HG03439 (cell line): Measurements from ENCODE around the gene INF2.

Experiments
- ATAC-seq: cut with Tn5 transposase; IDR thresholded peaks from one replicate; pipeline ENCODE4 v1.9.1; 2021; ENCODE audit warnings: mild to moderate bottlenecking, moderate library complexity; ENCODE audit not compliant: unreplicated experiment

Gene INF2

DNA sequence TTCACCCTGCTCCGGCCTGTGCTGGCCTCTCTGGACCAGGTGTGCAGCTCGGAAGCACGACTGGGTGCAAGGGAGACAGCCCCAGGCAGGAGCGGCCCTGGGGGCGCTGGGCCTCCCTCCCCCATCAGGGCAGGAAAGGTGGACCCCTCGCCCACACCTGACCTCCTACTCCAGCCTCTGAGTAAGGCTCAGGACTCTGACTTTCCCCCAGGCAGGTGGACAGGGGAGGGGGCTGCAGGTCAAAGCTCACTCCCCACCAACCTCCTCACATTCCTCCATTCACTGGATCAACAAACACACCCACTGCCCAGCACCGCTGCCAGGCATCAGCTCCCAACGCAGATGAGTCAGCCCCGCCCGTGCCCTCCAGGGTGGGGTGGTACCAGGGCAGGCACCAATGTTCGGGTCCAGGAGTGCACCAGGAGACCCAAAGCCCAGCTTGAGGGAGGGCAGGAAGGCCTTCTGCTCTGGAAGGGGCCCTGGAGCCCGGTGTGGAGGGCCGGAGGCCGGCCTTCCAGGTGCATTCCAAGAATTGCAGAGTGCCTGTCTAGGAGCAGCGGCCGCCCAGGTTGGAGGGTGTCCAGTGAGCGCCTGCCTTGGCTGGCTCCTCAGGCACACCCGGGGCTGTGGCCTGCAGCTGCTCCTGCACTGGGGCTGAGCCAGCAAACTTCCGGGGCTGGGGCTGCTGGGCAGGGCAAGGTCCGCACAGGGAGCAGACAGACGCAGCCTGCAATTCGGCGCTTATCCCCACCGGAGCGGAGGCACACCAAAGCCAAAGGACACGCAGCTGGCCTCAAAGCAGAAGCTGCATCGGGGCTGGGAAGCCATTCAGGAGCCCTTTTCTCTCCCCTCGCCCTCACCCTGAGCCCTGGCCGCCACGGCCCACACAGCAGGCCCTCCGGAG is 1.6 kb upstream of the INF2 start:
- ATAC-seq: no peak

DNA sequence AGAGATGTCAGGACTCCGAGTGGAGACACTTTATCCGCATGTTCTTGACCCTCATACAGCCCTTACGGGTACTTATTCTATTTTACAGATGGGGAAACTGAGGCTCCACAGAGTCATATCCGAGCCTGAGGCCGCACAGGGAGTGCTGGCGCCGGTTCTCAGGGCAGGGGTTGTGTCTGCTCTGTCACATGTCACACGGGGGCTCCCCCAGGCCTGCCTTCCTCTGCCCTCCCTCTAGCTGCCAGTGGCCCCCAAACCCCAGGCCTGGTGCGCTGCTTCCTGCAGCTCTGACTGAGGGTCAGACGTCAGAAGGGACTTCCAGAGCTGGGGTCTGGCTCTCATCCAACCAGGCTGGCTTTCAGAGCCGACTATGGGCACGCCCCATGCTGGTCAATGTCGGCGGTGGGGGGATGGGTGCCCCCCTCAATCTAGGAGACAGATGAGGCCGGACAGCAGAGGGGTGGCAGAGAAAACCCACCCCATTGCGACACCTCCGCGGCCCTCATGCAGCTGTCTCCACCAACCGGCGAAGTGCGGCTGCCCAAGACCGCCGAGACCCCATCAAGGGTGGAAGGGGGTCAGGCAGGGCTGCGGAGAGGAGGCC is 811 bp upstream of the INF2 start:
- no peak for ATAC-seq

DNA sequence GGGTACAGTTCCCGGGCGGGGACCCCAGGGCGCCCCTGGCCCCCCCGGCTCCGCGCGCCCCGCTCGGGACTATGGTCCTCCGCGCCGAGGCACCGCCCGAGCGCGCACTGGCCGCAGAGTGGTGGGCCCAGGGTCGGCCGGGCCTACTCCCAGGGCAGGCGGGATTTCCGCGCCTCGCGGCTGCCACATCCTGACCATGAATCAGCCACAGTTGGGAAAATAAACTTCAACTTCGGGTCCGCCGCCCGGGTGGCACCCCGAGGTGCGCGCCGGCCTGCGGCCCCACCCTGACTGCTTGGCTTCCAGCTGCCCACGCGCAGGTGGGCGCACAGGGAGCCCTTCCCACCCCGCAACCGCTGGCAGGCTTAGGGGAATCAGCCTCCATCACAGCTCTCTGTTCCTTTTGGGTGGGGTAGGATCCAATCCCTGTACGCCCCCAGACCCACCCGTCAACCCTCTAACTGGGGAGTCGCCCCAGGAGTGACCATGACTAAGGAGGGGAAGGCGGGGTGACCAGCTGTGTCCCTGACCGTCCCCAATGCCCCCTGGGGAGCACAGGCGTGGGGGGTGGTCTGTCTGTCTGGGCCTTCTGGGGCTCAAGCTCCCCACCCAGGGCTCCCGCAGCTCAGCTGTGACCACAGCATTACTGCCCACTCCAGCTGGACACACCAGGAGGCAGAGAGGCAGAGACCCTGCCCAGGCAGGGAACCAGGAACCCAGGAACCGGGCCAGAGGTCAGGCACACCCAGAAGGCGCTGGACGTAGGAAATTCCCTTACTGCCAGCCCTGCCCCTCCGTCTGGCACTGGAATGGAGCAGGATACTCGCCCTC is 678 bp downstream of the INF2 start:
- ATAC-seq: no peak

DNA sequence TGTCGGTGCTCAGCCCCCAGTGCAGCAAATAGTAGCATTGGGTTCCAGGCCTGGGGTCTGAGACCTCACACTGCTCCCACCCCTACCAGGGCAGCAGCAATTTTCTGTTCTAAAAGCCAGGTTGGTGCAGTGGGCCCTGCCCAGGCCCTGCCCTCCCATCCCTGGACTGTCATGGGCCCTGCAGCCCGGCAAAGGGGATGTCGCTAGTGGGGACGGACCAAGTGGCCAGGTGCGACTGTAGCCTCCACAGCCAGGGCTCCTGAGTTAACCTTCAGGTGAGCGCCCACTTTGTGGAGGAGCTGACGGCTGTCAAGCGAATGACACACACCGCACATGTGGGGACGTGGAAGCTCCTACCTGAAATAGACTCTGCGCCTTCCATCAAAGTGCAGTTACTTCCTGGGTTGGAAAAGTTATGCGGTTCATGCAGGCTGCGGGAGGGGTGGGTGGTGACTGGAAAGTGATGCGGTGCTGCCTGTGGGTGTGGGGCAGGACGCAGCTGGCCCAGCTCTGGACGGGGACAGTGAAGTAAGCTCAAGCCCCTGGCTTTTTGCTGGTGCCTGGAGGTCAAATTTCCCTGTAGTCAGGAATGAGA is 1.5 kb downstream of the INF2 start:
- no peak for ATAC-seq

DNA sequence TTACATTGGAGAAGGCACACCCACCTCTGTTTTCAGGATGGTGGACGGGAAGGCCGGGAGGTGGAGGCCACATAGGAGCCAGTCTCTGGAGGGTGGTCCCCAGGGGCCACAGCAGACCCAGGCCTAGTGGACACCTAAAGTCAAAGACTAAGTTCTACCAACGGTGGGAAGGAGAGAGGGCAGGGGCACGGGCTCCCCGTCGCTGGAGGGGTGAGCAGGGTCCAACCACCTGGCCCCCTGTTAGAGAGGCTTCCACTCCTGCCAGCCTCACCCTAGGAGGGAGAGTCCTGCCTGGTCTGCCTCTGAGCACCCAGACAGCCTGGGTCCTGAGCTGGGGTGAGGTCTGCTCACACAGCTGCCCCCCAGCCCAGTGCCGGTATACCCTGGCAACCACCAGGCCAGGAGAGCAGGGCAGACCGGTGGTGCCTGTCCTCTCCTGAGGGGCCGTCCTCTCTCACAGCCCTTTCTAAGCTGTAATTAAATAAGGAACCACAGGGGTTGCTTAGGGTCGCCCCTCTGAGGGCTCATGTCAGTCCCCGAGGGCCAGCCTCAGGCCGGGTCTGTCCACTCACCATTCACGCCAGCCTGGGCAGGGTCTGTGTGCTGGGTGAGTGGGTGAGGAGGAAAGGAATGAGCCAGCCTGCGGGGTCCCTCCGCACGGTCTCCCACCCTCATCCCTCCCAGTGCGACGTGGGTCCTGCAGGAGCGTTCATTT is 2.3 kb downstream of the INF2 start:
- no peak for ATAC-seq

DNA sequence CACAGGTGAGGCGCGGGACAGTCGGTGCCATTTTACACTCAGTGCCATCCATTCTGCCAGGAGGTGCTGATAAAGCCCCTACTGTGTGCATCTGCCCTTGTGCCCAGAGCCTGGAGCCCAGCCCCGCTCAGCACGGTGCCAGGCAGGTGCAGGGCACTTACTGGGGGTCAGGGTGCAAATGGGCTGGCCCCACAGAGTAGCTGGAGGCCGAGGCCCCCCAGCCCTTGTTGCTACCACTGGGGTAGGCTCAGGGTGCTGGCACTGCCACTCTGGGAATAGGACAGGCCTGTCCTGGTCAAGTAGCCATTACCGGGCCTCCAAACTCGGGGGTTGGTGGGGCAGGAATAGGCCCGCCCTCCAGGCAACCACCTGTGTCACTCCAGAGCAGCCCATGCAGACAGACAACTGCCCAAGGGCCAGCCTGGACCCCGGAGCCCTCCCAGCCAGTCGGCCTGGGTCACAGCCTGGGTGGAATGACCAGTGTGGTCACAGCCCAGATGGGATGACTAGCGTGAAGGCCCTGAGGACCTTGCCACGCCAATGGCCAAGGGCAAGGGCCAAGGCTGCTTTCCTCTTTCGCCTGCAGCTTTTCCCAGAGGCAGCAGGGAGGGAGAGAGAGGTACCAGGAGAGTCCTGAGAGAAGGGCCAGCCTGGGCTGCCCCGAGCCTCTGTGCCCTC is 3.0 kb downstream of the INF2 start:
- no peak for ATAC-seq

DNA sequence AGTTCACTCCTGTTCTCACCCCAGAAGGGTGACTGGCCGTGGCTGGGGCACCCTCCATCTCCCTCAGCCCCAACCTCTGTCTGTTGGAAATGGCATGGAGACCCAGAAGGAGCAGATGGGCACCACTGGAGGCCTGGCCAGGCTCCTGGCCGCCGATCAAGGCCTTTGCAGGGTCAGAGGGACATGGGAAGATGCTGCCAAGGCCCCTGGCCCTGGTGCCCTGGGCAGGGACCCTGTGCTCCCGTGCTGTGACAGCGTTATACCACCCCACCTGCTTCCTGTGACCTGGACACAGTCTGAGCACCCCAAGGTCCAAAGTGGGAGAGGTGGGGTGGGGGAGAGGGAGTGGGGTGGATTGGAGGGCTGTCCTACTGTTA is 3.5 kb downstream of the INF2 start:
- no peak for ATAC-seq

DNA sequence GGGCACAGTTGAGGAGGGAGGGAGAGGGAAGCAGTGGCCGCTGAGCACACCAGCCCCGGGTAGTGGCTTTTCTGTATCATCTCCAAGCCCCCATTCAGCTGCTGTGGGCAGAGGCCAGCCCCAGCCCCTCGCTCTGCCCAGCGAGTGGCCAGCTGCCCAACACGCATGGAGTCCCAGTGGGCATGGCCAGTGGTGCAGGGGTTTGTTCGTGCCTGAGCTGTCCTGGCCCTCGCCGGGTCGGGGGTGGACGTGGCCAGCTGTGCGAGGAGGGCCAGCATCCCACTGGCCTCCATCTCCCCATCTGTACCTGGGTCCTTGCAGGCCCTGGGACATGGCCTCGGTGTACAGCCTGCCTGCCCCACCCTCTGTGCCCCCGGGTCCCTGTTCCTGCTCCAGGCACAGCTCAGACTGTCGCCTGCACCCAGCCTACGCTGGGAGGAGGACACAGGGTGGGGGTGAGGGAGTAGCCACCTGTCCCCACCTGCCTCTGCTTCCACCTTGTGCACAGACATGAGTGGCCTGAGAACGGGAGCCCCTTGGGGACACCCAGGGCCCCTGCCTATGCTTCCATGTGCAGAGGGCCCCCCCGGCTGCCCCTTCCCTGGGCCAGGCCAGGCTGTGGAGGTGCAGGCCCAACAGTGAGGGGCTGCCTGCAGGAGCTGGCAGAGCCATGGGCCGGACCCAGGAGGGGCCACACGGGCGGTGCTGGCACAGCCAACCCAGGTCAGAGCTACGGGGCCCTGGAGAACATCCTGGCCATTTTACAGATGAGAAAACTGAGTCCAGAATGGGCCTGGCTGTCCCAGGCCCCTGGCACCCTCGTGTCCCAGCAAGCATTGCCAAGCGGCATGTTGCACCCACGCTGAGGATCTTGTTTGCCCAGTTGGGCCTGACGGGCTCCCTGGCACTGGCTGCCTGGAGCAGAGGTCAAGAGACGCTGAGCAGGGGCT is 4.3 kb downstream of the INF2 start:
- ATAC-seq: no peak

DNA sequence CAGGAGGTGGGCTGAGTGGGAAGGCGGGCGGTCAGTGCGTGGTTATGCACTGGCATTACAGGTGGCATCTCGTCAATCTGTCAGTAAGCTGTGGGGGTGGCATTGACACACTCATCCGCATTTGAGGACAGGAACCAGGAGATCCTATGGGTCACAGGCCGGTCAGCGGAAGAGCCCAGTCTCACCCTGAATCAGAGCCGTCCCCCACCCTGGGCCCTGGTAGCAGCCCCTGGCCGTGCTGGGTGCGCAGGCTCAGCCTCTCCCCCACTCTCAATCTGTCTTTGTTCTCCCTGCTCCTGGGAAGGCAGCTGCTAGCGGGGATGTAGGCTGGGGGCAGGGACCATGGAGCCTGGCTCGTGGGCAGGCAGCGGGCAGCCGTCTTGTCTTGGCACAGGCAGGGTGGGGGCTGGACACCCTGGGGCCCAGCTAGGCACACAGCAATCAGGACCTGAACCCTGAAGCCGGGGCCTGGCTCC is 5.1 kb downstream of the INF2 start:
- no peak for ATAC-seq

DNA sequence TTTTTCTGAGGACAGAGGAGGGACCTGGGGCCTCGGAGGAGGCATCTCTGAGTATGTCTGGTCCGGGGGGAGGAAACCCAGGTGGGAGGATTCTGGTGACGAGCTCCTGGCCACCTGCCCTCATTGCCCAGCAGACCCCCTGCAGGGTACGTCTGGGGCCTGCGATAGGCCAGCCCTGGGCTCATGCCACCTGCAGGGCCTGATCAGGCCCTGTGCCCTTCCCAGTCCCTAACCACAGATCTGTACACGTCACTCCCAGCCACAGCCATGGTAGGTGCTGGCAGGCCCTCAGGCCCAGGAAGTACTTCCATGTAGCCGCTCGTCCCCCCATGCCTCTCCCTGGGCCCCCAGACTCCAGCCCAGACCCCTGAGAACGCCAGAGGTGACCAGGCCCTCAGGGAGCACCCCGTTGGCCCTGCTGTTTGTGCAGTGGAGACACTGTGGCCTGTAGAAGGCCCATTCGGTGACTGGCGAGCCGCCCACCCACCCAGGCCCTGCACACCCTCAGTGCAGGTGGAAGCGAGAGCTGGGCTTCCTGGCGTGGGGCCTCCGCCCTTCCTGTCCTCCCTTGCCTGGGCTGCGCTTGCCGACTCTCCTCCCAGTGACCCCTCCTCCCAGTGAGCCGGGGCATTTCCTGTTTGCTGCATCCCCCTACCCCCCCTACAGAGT is 5.7 kb downstream of the INF2 start:
- ATAC-seq: no peak

DNA sequence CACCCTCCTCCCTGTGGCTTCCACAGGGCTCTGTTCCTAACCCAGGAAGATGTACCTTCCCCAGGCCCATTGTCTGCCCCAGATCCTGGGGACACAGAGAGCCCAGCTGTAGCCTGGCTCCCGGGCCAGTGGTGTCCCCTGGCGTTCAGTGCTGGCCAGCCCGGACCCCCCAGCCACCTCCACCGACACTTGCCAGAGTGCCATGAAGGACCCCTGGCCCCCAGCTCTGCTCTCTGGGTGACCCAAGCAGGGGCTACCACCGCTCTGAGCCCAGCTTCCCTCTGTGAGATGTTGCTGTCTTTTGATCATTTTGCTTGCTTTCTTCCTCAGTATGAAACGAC is 6.2 kb downstream of the INF2 start:
- no peak for ATAC-seq

DNA sequence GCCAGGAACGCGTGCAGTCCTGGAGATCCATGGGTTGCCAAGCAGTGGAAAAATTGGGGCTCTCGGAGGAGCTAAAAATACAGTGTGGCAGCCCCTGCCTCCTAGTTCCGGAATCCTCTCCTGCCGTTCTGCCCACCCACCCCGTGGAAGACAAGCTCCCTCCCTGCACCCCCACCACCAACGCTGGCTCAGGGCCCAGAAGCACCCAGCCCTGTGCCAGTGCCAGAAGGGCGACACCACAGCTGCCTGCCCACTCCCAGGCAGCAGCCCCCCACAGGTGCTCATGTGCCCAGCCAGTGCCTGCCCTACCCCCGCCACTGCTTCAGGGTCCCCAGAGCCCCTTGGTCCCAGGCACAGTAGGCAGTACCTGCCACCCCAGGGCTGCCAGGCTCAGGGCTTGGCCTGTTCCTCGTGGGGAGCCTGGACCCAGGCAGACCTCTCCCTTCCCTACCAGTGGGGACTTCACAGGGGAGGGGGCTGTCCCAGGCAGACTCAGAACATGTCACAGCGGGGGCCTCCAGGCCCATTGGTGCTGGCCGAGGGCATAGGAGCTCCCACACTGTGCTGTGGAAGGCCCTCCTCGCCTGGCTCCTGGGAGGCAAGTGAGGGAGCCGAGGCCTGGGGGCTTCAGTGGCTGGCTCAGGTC is 7.4 kb downstream of the INF2 start:
- no peak for ATAC-seq

DNA sequence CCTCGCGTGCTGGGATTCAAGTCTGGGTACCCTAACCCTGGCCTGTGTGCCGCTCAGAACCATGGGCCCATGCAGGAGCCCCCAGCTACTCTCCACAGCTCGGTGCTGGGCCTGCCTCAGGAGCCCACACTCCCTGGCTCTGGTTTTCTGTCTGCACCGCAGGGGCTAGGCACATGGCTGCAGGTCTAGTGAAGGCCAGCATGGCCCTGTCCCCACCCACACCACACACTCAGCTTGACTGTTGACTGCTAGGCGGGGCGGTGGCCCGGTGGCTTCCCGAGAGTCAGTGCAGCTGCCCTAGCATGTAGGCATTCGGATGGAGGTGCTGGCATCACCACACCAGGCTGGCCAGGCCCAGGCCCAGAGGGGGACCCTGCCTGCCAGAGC is 7.9 kb downstream of the INF2 start:
- no peak for ATAC-seq

DNA sequence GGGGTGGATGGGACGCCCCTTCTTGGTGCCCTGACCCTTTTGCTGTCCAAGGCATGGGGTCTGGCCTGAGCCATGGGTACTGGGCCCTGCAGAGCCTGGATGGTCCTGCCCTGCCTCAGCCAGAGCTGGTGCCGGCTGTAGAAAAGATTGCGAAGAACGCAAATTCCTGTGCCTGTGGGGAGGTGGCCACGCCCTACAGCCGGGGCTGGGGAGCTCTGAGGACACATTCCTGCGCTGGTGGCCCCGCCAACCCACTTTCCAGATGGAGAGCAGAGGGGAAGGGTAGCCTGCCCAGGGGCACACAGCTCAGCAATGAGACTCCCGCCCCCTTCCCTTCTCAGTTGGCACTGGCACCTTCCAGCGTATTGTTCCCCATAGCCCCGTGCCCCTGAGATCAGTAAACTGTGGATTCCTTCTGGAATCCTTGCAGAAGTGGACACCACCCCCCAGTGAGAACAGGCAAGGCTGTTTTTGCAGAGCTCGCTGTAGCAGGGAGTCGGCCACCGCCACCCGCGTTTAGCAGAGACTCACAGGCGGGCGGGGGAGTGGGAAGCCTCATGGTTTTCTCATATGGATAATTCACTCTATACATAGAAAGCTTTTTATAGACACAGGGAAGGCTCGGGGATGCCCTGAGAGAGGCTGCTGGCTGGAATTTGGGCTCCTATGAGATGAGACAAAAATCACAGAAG is 8.6 kb downstream of the INF2 start:
- ATAC-seq: no peak

DNA sequence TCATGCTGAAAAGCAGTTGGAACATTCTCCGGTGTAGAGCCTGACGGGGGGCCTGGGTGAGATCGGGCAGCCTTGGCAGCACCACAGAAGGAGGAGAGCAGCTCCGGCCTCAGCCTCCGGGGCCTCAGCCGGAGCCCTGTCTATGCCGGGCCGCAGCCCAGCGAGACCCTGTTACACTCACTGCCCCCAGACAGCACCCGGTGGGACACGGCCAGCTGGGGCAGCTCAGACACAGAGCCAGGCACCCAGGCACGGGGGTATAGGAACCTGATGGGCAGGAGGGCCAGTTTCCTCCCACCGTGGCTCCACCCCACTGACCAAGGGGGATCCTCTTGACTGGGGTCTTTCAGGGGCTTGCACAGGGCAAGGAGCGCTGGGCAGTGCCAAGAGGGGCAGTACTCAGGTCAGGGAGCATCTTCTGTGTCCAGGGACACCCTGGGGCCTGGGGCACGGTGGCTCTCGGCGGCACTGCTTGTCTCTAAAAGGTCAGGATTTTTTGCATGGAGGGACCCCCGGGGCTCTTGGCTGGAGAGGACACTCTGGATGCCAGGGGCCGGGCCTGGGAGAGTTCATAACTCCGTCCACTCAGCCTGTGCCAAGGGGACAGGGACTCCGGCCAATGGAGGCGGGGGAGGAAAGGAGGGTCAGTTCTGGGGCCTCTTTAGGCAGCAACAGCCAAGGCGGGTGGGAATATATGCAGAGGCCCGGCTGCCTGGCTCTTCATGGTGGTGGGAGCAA is 9.4 kb downstream of the INF2 start:
- ATAC-seq: no peak

DNA sequence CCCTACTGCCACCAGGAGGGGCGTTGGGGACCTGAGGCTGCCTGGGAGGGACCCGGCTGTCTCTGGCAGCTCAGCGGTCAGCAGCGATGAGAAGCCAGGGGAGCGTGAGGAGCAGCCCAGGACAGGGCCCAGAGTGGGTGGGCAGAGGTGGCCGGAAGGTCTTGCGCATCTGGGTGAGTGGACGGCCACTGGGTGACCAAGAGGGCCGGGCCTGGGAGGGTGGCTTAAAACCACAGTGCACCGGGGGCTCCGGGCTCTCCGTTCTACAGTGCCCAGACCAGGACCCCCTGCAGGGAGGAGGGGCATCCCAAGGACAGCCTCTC is 10.0 kb downstream of the INF2 start:
- ATAC-seq: no peak

DNA sequence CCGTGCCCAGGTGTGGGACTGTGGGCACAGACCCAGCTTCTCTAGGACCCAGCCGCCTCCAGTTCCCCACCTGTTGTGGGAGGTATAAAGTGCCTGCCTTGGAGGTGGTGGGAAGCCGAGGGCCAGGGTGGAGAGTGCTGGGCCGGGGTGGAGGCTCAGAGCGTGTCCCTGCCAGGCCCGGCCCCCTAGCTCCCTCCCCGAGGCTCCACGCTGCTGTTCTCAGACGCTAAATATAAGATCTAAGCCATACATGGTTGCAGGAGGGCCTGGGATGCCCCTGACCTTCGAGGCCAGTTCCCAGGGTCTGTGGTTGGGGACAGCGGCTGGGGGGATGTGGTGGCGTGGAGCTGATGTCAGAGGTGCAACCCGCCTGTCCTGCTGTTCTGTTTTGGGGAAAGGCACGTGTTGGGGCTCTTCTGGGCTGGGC is 10.8 kb downstream of the INF2 start:
- no peak for ATAC-seq
